GM12878 (cell line): Measurements from ENCODE around the gene PPP4C. TPM values are rescaled to one million over a fixed set of nuclear protein-coding genes. Genes with fewer than 3 reads are reported as not detected.

ENCODE experiments used
- BMI1 ChIP-seq: fragments of 450-650 bp; IDR thresholded peaks from 2 replicates; pipeline ENCODE4 v1.6.1; 2016; ENCODE audit warnings: mild to moderate bottlenecking, moderate library complexity, borderline replicate concordance
- CBX5 ChIP-seq: sonication (generic); IDR thresholded peaks from 2 replicates; pipeline ENCODE4 v1.6.1; 2016; ENCODE audit warnings: low read depth, moderate library complexity, mild to moderate bottlenecking, inconsistent platforms
- CHD2 ChIP-seq: IDR thresholded peaks from 2 replicates; pipeline ENCODE4 v1.6.1; 2011; ENCODE audit warnings: low read depth, low read length, improper control_type of control experiment, borderline replicate concordance
- ETV6 ChIP-seq, 2 experiments: fragments of 450-650 bp in 1 of 2; IDR thresholded peaks in 1 of 2; conservative IDR thresholded peaks in 1 of 2; 2 replicates each; pipeline ENCODE4 v1.6.1; 2014; ENCODE audit warnings: antibody characterized with exemption in 1 of 2, borderline replicate concordance in 1 of 2, low read depth in 1 of 2, mild to moderate bottlenecking in 1 of 2, moderate library complexity in 1 of 2
- EZH2 ChIP-seq: IDR thresholded peaks from 2 replicates; pipeline ENCODE4 v1.6.1; 2012; ENCODE audit warnings: low read depth, mild to moderate bottlenecking, control low read depth, inconsistent platforms, low read length, borderline replicate concordance; ENCODE audit not compliant: control insufficient read depth
- FOXK2 ChIP-seq: fragments of 450-650 bp; IDR thresholded peaks from 2 replicates; pipeline ENCODE4 v1.6.1; 2017; ENCODE audit warnings: mild to moderate bottlenecking, moderate library complexity
- GATAD2B ChIP-seq: fragments of 450-650 bp; conservative IDR thresholded peaks from 2 replicates; pipeline ENCODE4 v1.6.1; 2017; ENCODE audit warnings: low read depth, mild to moderate bottlenecking, moderate library complexity
- HDGF ChIP-seq: fragments of 450-650 bp; IDR thresholded peaks from 2 replicates; pipeline ENCODE4 v1.6.1; 2016; ENCODE audit warnings: antibody characterized with exemption
- MYB ChIP-seq: fragments of 150-350 bp; IDR thresholded peaks from 2 replicates; pipeline ENCODE4 v1.6.1; 2014; ENCODE audit warnings: mild to moderate bottlenecking, low read depth, low read length, borderline replicate concordance
- NRF1 ChIP-seq: conservative IDR thresholded peaks from 2 replicates; pipeline ENCODE4 v1.6.1; 2011; ENCODE audit warnings: mild to moderate bottlenecking, low read depth, low read length, improper control_type of control experiment
- TCF3 ChIP-seq: IDR thresholded peaks from 2 replicates; pipeline ENCODE4 v1.6.1; 2012; ENCODE audit warnings: low read depth, mild to moderate bottlenecking, low read length, borderline replicate concordance; ENCODE audit not compliant: insufficient read depth
- polyA plus RNA-seq, 11 experiments: library from polyadenylated mRNA; depleted of rRNA in 4 of 11; unstranded in 6 of 11; stranded (reverse) in 5 of 11; fragments of >200 nt; fragmentation: Nextera tagmentation in 4 of 11; fragmentation: Illumina TruSeq in 1 of 11; extraction: Ambion mirVana in 4 of 11; extraction: Trizol in 1 of 11; gene quantifications; 1 replicate in 1 of 11; 2 replicates in 10 of 11; pipeline versions ENCODE4 v1.2.1 to v1.2.3, GENCODE V29; 2011 to 2016; ENCODE audit warnings: inconsistent platforms in 2 of 11, missing spikeins in 2 of 11, low read depth in 1 of 11
- total RNA-seq, 4 experiments: library from RNA; depleted of rRNA in 3 of 4; stranded (reverse); fragments of >200 nt in 3 of 4; fragmentation: Illumina TruSeq in 1 of 4; extraction: Trizol in 1 of 4; gene quantifications; 2 replicates each; pipeline versions ENCODE4 v1.2.1 to v1.2.3, GENCODE V29; 2013 to 2021
- TF ChIP-seq, protein P1 (sequence below): fragments of 450-650 bp; IDR thresholded peaks from 2 replicates; pipeline ENCODE4 v1.6.1; 2014; ENCODE audit warnings: mild to moderate bottlenecking
- TF ChIP-seq, protein P2 (sequence below): fragments of 450-650 bp; formaldehyde crosslinking; IDR thresholded peaks from 2 replicates; pipeline ENCODE4 v1.4.0; 2022; ENCODE audit warnings: mild to moderate bottlenecking, moderate library complexity
- TF ChIP-seq, protein P3 (sequence below): fragments of 450-650 bp; IDR thresholded peaks from 2 replicates; pipeline ENCODE4 v1.6.1; 2017; ENCODE audit warnings: mild to moderate bottlenecking
- TF ChIP-seq, protein P4 (sequence below): IDR thresholded peaks from 2 replicates; pipeline ENCODE4 v1.6.1; 2012; ENCODE audit warnings: mild to moderate bottlenecking, low read depth, low read length
- TF ChIP-seq, protein P5 (sequence below): IDR thresholded peaks from 2 replicates; pipeline ENCODE4 v1.6.1; 2011; ENCODE audit warnings: low read depth, mild to moderate bottlenecking, low read length, moderate library complexity, borderline replicate concordance; ENCODE audit errors: extremely low read depth
- TF ChIP-seq, protein P6 (sequence below): IDR thresholded peaks from 2 replicates; pipeline ENCODE4 v1.6.1; 2012; ENCODE audit warnings: low read depth, low read length, improper control_type of control experiment

PPP4C gene
- total and polyA plus RNA-seq, 10 of the 15 experiments (the other 5 are each of a cell fraction or from before 2014, with no cell fraction given): 2.7 to 240 (median 124) TPM

DNA sequence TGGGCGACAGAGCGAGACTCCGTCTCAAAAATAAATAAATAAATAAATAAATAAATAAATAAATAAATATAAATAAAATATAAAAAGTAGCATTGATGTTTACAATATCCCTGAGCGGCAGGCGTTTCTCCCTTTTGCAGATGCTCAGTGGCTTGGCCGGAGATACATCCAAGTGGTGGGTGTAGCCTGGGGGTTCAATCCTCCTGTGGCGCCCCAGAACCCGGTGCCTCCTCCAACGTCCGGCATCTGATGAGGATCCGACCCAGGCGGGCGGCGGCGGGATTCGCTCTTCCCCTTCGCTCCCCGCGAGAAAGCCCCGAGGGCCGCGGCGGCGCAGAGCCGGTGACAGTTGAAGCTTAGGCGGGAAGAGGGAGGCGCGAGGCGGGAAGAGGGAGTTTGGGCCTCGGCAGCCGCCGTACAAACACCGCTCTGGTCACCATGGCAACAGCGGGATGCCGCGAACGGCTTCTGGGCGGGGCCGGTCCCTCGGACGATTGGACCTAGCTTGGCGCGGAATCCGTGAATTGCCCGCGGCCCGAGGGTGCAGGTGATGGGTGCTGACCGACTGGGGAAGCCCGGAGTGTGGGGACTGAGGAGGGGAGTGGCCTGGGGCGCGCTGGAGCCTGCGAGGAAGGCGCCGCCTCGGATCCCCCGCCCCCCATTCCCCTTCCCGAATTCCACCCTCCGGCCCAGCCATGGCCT, 23.0 kb upstream of the PPP4C start (continued):
- TF ChIP-seq, protein P1, sequence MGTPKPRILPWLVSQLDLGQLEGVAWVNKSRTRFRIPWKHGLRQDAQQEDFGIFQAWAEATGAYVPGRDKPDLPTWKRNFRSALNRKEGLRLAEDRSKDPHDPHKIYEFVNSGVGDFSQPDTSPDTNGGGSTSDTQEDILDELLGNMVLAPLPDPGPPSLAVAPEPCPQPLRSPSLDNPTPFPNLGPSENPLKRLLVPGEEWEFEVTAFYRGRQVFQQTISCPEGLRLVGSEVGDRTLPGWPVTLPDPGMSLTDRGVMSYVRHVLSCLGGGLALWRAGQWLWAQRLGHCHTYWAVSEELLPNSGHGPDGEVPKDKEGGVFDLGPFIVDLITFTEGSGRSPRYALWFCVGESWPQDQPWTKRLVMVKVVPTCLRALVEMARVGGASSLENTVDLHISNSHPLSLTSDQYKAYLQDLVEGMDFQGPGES: no peak
- TF ChIP-seq CHD2 (peak; percentile 73; the same call in 1 of the 2 replicates), NRF1 (no peak), TCF3 (no peak), HDGF (no peak), FOXK2 (no peak), EZH2 (no peak), CBX5 (no peak), ETV6 (conservative IDR thresholded peaks at IDR 0.05 in 1 of 2, IDR thresholded peaks at IDR 0.05 in 1 of 2; ENCODE audit: borderline replicate concordance in 1 of 2, low read depth in 1 of 2) (no peak), MYB (peak; percentile 85), GATAD2B (peak; percentile 56; the same call in 1 of the 2 replicates), BMI1 (peak; percentile 99)
- TF ChIP-seq, protein P2, sequence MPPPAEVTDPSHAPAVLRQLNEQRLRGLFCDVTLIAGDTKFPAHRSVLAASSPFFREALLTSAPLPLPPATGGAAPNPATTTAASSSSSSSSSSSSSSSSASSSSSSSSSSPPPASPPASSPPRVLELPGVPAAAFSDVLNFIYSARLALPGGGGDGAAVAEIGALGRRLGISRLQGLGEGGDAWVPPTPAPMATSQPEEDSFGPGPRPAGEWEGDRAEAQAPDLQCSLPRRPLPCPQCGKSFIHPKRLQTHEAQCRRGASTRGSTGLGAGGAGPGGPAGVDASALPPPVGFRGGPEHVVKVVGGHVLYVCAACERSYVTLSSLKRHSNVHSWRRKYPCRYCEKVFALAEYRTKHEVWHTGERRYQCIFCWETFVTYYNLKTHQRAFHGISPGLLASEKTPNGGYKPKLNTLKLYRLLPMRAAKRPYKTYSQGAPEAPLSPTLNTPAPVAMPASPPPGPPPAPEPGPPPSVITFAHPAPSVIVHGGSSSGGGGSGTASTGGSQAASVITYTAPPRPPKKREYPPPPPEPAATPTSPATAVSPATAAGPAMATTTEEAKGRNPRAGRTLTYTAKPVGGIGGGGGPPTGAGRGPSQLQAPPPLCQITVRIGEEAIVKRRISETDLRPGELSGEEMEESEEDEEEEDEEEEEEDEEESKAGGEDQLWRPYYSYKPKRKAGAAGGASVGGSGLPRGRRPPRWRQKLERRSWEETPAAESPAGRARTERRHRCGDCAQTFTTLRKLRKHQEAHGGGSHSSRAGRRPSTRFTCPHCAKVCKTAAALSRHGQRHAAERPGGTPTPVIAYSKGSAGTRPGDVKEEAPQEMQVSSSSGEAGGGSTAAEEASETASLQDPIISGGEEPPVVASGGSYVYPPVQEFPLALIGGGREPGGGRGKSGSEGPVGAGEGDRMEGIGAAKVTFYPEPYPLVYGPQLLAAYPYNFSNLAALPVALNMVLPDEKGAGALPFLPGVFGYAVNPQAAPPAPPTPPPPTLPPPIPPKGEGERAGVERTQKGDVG (CRISPR knock-in tag): no peak
- TF ChIP-seq, protein P3, sequence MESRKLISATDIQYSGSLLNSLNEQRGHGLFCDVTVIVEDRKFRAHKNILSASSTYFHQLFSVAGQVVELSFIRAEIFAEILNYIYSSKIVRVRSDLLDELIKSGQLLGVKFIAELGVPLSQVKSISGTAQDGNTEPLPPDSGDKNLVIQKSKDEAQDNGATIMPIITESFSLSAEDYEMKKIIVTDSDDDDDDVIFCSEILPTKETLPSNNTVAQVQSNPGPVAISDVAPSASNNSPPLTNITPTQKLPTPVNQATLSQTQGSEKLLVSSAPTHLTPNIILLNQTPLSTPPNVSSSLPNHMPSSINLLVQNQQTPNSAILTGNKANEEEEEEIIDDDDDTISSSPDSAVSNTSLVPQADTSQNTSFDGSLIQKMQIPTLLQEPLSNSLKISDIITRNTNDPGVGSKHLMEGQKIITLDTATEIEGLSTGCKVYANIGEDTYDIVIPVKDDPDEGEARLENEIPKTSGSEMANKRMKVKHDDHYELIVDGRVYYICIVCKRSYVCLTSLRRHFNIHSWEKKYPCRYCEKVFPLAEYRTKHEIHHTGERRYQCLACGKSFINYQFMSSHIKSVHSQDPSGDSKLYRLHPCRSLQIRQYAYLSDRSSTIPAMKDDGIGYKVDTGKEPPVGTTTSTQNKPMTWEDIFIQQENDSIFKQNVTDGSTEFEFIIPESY: no peak
- TF ChIP-seq, protein P4, sequence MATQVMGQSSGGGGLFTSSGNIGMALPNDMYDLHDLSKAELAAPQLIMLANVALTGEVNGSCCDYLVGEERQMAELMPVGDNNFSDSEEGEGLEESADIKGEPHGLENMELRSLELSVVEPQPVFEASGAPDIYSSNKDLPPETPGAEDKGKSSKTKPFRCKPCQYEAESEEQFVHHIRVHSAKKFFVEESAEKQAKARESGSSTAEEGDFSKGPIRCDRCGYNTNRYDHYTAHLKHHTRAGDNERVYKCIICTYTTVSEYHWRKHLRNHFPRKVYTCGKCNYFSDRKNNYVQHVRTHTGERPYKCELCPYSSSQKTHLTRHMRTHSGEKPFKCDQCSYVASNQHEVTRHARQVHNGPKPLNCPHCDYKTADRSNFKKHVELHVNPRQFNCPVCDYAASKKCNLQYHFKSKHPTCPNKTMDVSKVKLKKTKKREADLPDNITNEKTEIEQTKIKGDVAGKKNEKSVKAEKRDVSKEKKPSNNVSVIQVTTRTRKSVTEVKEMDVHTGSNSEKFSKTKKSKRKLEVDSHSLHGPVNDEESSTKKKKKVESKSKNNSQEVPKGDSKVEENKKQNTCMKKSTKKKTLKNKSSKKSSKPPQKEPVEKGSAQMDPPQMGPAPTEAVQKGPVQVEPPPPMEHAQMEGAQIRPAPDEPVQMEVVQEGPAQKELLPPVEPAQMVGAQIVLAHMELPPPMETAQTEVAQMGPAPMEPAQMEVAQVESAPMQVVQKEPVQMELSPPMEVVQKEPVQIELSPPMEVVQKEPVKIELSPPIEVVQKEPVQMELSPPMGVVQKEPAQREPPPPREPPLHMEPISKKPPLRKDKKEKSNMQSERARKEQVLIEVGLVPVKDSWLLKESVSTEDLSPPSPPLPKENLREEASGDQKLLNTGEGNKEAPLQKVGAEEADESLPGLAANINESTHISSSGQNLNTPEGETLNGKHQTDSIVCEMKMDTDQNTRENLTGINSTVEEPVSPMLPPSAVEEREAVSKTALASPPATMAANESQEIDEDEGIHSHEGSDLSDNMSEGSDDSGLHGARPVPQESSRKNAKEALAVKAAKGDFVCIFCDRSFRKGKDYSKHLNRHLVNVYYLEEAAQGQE: no peak
- TF ChIP-seq, protein P5, sequence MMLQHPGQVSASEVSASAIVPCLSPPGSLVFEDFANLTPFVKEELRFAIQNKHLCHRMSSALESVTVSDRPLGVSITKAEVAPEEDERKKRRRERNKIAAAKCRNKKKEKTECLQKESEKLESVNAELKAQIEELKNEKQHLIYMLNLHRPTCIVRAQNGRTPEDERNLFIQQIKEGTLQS: no peak
- TF ChIP-seq, protein P6, sequence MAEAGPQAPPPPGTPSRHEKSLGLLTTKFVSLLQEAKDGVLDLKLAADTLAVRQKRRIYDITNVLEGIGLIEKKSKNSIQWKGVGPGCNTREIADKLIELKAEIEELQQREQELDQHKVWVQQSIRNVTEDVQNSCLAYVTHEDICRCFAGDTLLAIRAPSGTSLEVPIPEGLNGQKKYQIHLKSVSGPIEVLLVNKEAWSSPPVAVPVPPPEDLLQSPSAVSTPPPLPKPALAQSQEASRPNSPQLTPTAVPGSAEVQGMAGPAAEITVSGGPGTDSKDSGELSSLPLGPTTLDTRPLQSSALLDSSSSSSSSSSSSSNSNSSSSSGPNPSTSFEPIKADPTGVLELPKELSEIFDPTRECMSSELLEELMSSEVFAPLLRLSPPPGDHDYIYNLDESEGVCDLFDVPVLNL: peak; percentile 87
